ENCODE results near the gene NUDT22.

Gene NUDT22

DNA sequence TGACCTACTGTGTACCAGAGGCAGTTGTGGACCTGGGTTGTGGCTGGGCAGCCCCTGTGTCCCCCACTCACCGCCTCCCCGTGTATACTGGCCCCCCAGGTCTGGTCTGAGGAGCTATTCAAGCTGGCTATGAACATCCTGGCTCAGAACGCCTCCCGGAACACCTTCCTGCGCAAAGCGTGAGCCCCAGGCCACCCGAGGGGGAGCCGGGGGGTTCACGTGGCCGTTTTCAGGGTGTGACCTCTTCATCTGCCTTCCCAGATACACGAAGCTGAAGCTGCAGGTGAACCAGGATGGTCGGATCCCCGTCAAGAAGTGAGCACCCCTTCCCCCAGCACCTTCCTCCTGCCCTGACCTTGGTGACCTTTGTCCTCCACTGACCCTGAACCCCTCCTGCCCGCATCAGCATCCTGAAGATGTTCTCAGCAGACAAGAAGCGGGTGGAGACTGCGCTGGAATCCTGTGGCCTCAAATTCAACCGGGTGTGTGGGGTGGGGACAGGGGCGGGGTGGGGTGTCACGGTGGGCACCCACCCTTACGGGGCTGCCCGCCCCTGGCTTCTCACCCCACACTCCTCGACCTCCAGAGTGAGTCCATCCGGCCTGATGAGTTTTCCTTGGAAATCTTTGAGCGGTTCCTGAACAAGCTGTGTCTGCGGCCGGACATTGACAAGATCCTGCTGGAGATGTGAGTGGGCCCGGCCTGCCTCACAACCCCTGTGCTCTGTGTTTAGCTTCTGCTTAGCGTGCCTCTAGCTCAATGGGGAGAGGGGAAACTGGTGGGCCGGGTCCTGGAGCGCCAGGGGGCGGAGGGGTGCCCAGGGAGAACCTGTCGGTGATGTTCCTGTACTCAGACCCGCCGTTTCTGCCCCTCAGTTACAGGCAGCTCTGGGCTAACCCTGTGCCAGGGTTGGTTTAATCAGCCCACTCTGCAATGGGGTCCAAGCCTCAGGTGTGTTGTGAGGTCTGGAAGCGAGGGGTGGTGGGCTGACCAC lies 29.4 kb downstream of the NUDT22 start:
- DNase-seq (ENCODE audit: low spot score) = no peak

DNA sequence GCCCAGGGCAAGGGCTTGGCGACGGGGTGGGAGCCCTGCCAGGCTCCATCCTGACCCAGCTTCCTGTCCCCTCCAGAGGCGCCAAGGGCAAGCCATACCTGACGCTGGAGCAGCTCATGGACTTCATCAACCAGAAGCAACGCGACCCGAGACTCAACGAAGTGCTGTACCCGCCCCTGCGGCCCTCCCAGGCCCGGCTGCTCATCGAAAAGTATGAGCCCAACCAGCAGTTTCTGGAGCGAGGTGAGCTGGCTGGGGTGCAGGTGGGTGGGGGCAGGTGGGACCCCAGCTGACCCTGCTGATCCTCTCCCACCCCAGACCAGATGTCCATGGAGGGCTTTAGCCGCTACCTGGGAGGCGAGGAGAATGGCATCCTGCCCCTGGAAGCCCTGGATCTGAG lies 30.2 kb downstream of the NUDT22 start:
- no peak for DNase-seq (ENCODE audit: low spot score)

DNA sequence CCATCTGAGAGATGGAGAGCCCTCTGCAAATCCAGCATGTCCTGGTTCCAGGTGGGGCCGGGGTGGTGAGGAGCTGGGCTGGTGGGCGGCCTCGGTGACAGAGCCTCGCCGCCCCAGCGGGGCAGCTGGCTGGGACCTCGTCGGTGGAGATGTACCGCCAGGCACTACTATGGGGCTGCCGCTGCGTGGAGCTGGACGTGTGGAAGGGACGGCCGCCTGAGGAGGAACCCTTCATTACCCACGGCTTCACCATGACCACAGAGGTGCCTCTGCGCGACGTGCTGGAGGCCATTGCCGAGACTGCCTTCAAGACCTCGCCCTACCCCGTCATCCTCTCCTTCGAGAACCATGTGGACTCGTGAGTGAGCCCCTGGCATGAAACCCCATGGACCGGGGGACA lies 32.3 kb downstream of the NUDT22 start:
- DNase-seq (ENCODE audit: low spot score) = no peak

DNA sequence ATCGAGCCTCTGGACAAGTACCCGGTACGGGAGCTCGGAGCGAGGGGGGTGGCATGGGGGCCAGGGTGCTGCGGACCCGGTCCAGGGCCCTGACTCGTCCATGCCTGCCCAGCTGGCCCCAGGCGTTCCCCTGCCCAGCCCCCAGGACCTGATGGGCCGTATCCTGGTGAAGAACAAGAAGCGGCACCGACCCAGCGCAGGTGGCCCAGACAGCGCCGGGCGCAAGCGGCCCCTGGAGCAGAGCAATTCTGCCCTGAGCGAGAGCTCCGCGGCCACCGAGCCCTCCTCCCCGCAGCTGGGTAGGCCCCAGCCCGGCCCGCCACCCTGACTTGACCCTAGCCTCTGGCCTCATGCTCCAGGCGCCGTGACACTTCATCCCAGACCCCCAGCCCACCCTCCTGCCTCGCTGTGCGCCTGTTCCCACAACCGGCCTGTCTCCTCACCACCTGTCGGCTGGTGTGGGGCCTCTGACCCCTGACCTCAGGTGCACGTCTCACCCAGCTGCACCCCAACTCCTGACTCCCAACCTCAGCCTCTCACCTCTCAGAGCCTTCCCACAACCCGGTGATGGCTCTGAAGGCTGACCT lies 33.0 kb downstream of the NUDT22 start:
- DNase-seq (ENCODE audit: low spot score) = no peak

DNA sequence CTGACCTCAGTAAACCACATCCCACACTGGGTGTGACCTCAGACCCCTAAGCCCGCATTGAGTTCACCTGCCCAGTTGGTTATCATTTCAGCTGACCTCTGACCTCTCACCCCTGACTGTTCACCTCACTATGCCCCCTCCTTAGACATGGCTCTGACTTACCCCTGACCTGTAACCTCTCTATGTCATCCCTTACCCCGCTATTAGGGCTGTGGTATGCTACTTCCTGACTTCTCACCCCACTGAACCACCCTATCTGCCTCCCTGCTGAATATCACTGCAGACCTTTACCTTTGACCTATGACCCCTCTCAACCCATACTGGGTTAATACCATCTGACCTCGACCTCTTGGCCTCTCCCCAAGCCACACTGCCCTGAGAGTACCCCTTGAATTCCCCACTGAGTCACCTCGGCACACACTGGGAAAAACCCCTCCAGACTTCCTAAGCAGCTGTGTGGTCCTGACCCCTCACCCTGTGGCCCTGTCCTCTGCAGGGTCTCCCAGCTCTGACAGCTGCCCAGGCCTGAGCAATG lies 33.5 kb downstream of the NUDT22 start:
- DNase-seq (ENCODE audit: low spot score) = no peak

DNA sequence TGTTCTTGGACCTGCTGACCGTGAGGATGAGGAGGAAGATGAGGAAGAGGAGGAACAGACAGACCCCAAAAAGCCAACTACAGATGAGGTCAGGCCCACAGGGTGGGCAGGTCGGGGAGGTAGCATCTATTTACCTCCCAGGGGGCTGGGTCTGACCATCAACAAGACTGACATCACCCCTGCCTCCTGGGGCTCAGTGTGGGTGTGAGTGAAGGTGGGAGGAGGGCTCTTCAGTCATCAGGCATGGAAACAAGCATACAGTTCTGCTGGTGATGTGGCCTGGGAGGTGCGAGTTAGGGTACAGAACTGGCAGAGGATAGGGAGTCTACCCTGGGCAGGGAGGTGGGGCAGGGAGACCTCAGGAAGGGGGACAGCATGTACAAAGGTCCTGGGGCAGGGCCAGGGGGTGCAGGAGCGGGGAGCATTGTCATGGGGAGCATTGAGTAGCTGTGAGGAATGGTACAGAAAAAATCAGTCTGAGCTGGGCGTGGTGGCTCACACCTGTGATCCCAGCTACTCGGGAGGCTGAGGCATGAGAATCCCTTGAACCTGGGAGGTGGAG lies 34.2 kb downstream of the NUDT22 start:
- no peak for DNase-seq (ENCODE audit: low spot score)

DNA sequence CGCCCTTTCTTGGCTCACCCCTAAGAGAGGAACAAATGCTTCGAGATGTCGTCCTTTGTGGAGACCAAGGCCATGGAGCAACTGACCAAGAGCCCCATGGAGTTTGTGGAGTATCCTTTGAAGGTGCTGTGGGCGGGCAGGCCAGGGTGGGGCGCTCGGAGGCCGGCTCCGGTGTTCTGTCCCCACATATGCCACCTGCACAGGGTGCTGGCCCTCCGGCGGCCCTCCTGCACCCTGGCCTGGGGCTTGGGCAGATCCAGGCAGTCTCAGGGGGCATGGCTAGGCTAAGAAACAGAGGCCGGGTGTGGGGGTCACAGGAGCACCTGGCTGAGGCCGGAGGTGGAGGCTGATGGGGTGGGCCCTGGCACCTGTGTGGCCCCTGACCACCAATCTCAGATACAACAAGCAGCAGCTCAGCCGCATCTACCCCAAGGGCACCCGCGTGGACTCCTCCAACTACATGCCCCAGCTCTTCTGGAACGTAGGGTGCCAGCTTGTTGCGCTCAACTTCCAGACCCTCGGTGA lies 35.5 kb downstream of the NUDT22 start:
- DNase-seq (ENCODE audit: low spot score) = no peak

DNA sequence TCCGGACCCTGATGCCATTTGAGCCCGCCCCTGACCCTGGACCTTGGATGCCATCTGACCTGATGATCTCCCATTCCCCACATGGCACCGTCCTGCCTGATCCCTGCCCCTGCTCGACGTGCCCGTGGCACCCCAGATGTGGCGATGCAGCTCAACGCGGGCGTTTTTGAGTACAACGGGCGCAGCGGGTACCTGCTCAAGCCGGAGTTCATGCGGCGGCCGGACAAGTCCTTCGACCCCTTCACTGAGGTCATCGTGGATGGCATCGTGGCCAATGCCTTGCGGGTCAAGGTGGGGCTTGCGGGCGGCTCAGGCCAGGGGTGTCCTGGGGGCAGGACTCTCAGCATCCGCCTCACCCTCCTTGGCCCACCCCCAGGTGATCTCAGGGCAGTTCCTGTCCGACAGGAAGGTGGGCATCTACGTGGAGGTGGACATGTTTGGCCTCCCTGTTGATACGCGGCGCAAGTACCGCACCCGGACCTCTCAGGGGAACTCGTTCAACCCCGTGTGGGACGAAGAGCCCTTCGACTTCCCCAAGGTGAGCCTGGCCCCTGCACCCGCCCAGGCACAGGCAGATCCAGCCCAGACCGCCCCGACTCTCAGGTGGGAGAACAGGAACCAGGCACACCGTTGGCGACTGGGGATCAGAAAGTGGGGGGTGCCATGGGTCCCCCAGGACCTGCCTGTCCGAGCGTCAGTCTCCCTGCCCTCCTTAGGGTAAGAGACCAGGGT lies 36.4 kb downstream of the NUDT22 start:
- no peak for DNase-seq (ENCODE audit: low spot score)

DNA sequence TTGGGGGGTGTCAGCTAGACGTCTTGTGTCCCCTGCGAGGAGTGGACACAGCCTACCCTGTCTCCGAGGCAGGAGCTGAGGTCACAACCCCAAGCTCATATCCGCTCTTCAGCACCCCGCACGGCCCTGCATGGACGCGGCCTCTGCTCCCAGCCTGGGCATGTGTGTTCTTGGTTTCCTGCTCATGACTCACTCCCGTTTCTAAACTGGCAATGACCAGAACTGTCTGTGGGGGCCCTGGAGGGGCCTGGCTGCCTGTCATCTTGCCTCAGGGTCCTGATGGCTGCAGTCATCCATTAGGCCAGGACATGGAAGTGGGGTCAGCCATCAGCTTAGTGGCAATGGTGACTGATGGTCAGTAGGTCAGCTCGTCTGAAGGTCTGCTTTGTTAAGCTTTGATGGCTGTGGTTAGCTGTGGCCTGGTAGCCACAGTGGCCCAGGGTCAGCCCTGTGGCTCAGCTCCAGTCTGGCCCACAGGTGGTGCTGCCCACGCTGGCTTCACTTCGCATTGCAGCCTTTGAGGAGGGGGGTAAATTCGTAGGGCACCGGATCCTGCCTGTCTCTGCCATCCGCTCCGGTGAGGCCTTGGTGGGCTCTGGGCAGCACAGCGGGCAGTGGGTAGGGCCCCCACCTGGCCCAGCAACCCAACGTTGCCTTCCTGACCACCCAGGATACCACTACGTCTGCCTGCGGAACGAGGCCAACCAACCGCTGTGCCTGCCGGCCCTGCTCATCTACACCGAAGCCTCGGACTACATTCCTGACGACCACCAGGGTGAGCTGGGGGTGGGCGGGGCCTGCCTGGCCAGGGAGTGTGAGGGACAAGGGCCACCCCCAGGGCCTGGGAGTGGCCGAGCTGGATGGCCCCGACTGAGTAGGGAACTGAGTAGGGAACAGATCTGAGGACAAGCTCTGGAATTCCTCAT lies 37.2 kb downstream of the NUDT22 start:
- DNase-seq (ENCODE audit: low spot score) = no peak

DNA sequence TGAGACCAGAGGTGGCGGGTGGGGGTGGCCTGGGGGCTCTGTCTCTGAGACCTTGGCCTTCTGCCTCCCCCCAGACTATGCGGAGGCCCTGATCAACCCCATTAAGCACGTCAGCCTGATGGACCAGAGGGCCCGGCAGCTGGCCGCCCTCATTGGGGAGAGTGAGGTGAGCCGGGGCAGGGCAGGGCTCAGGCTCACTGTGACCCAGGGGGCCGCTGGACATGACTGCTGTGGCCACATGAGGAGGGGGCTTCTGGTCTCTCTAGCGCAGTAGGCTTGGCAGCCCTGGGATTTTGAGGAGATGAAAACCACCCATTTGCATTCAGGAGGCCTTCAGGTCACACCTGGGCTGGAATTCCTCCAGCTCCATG lies 37.9 kb downstream of the NUDT22 start:
- DNase-seq (ENCODE audit: low spot score) = no peak

DNA sequence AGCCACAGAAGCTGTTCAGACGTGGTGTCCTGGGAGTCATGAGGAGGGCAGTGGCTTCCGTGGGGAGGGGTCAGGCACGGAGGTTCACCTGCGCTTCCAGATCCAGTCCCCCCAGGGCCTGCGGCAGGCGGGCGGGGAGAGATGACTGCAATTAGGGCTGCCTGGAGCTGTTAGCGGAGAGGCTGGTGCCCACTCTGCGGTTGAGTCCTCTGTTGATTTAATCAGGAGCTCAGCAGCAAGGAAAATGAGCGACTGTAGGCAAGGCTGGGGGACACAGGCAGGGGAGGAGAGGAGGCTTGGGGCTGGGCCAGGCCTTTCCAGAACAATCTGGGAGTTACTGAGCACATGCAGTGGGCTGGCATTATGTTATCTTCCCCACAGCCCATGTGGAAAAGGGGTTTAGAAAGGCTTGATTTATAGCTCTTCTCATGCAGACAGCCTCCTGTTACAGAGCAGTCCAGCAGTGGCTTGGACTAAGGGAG lies 38.3 kb downstream of the NUDT22 start:
- DNase-seq (ENCODE audit: low spot score) = no peak

DNA sequence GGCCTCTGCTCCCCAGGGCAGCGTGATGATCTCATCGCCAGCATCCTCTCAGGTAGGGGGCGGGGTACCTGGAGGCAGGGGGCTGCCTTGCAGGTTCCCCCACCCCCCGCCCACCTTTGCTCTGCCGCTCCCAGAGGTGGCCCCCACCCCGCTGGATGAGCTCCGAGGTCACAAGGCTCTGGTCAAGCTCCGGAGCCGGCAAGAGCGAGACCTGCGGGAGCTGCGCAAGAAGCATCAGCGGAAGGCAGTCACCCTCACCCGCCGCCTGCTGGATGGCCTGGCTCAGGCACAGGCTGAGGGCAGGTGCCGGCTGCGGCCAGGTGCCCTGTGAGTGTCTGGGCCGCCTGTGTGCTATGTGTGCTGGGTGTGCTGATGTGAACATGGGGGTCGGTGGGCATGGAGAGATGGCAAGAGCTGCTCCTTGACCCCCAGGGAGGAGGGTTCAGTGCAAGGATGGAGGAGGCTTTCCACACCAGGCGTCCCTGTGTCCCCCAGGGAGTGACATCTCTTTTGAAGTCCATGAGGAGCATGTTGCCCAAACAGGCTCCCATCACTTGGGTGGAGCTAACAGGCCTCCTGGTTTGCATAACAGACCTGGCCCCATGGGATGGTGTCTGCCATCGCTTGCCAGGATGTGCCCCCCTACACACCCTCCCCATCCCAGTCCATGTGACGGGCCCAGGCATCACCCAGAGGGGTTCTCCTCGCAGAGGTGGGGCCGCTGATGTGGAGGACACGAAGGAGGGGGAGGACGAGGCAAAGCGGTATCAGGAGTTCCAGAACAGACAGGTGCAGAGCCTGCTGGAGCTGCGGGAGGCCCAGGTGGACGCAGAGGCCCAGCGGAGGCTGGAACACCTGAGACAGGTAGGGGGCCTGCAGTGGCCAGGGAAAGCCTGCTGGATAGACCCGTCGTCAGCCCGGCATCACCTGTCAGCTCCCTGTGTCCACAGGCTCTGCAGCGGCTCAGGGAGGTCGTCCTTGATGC lies 39.4 kb downstream of the NUDT22 start:
- no peak for DNase-seq (ENCODE audit: low spot score)

DNA sequence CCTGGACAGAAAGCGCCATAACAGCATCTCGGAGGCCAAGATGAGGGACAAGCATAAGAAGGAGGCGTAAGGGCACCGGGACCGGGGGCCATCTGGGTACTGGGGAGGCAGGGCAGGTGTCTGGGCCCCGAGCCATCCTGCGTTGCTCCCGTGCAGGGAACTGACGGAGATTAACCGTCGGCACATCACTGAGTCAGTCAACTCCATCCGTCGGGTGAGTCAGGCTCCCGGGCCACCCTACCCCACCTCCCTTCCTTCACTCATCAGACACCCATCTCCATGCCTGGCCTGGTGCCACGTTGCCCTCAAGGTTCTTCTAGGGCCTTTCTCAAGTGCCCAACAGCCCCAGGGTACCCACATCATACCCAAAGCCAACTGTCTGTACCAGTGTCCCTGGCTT lies 40.3 kb downstream of the NUDT22 start:
- no peak for DNase-seq (ENCODE audit: low spot score)

DNA sequence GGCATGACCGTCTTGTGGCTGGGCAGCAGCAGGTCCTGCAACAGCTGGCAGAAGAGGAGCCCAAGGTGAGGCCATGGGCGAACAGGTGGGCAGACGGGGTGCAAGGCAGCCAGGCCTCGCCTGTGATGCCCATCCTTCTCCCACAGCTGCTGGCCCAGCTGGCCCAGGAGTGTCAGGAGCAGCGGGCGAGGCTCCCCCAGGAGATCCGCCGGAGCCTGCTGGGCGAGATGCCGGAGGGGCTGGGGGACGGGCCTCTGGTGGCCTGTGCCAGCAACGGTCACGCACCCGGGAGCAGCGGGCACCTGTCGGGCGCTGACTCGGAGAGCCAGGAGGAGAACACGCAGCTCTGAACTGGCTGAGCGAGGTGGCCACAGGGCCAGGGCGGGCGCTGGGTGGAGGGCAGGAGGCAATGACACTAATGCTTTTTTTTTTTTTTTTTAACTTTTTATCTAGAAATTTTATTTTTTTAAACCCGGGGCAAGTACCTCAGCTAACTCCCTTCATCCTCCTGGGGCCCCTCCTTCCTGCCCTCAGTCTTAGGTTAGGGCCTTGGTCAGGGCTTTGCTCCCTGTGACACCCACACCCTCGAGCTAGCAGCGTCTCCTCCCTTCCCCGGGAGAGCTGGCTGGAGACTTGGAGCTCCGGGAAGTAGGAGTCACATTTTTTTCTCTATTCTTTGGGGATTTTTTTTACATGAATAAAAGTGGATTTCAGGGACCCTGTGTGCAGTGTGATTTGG lies 41.3 kb downstream of the NUDT22 start:
- no peak for DNase-seq (ENCODE audit: low spot score)

DNA sequence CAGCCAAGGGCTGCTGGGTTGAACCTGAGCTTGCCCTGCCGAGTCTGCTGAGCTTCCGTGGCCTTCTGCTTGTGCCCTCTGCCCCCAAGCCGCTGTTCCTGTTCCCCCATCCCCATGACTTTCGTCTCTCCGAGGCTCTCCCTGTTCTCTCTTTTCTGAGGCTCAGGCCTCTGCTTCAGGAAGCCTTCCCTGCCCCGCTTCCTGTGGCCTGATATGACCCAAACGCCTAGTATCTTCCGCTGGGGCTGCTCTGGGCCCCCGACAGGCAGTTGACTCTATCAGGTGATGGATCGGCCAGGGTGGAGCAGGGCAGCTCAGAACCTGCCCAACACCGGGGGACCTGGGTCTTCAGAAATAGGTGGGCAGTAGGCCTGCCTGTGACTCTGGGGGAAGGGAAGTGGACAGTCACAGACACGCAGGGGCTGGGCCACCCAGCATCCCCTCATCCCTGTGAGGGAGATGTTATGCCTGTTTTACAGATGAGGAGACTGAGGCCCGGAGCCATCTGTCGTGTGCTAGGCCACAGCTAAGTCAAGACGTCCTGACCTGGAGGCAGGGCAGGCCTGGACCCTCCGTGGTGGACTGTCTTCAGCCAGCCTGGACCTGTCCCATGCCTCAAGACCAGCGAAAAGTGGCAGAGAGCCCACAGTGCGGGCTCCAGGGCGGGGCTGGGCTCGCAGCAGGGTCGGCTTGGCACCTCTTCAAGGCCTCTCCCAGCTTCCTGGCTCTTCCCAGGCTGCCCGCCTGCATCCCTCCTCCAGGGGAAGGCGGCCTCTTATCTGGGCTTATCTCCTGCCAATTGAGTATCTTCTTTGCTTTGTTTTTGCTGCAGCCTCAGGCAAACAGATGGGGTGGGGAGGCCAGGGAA lies 42.2 kb downstream of the NUDT22 start:
- peak; percentile 63 for DNase-seq (ENCODE audit: low spot score)

DNA sequence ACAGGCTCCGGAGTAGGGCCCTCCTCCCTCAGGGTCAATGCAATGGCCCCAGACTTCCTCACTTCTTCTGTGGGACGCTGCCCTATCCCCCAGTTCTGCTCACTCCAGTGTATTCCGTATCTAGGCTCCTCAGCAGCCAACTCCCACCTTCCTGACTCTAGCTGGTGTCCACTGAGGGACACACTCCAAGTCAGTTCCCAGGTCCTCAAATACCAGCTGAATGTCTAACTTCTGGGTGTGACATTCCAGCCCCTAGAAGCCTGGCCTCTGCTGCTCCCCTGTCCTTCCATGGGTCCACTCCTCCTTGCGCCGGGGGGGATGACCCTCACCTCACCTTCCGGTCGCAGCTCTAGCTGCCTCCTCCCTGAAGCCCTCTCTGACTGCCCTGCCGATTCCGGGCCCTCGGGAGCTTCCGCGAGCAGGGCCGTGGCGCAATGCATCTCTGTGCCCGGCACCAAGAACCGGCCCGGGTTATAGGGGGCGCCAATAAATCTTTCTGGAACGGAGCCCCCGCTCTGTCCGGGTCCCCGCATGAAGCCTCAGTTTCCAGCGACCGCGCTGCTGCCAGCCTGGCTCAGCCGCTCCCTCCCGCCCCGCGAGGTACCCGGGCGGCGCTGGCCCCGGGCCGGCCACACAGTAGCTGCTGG lies 42.9 kb downstream of the NUDT22 start:
- no peak for DNase-seq (ENCODE audit: low spot score)

DNA sequence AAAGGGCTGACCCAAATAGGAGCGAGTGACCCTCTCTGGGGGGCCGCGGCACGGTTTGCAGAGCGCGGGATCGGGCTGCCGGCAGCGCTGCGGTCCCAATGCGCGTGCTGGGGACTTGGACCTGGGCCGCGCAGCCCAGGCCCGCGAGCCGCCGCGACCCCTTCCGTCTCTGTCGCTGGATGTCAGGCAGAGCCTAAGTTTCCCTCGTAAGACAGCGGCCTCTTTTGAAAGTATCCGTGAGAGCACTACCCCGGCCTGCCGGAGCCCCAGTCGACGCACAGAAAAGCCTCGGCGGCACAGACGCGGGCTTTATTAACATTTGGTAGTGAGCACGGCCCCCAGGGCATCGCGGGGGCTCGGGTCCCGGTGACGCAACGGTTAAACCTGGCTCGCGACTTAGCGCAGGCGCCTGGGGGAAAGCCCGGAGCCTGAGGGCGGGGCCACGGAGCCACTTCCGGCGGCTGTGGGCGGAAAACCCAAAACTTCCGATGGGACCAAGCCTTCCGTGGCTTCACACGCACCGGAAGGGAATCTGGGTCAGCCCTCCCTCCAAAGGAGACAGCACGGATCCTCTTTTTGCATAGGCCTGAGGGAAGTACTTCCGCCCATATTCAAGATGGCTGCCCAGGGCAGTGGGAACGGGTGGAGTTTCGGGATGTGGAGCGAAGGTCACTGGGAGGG lies 43.6 kb downstream of the NUDT22 start:
- DNase-seq (ENCODE audit: low spot score) = peak; percentile 92

All from D341Med (cell line).